ENCODE measurements around the gene WDR38.

Gene WDR38

GRCh38 chr9:124886461-124886860 lies 33.2 kb downstream of the WDR38 start:
- DNase-seq = no peak

GRCh38 chr9:124886866-124887492 lies 33.7 kb downstream of the WDR38 start:
- no peak for DNase-seq

GRCh38 chr9:124887832-124888231 lies 34.6 kb downstream of the WDR38 start:
- DNase-seq = no peak

GRCh38 chr9:124889006-124889405 lies 35.7 kb downstream of the WDR38 start:
- DNase-seq = no peak

- DNase-seq = no peak
Measured at GRCh38 chr9:124890179-124890578, 36.9 kb downstream of the WDR38 start.

- DNase-seq = no peak
Measured at GRCh38 chr9:124894035-124894740, 40.9 kb downstream of the WDR38 start.

- no peak for DNase-seq
Measured at GRCh38 chr9:124894741-124895170, 41.5 kb downstream of the WDR38 start.

GRCh38 chr9:124897570-124898460 lies 44.6 kb downstream of the WDR38 start:
- DNase-seq = no peak

GRCh38 chr9:124899845-124900244 lies 46.6 kb downstream of the WDR38 start:
- no peak for DNase-seq

GRCh38 chr9:124906966-124907365 lies 53.7 kb downstream of the WDR38 start:
- no peak for DNase-seq

Measured in SIG-M5 (cell line).